CD14-positive monocyte (primary cell): ENCODE measurements around the gene TOLLIP. TPM values are rescaled to one million over a fixed set of nuclear protein-coding genes. Genes with fewer than 3 reads are reported as not detected.
A peak's percentile ranks its signal among the peaks of the same experiment; 100 is the strongest.

Source experiments
- DNase-seq, 3 donors: peaks; one replicate each; pipeline ENCODE4 v3.0.0-alpha.2; 2011 to 2022
- H2AFZ ChIP-seq: 2 replicates; pipeline ENCODE4 v1.6.0; 2012; ENCODE audit warnings: mild to moderate bottlenecking, low read depth, low read length, inconsistent platforms; ENCODE audit not compliant: insufficient read depth, poor library complexity, severe bottlenecking
- H3K27ac ChIP-seq, 2 donors: 1 replicate in 1 of 2; 2 replicates in 1 of 2; pipeline ENCODE4 v1.5.1; 2012 to 2013; ENCODE audit warnings: low read length in 2 of 2, control low read depth in 1 of 2, inconsistent platforms in 1 of 2, low read depth in 1 of 2, mild to moderate bottlenecking in 1 of 2
- H3K27me3 ChIP-seq, 2 donors: one replicate each; pipeline versions ENCODE4 v1.6.0 to v1.6.1; 2011 to 2013; ENCODE audit warnings: low read length in 2 of 2; ENCODE audit not compliant: control insufficient read depth in 2 of 2, insufficient read depth in 2 of 2
- H3K36me3 ChIP-seq, 2 donors: replicated peaks in 1 of 2; 1 replicate in 1 of 2; 2 replicates in 1 of 2; pipeline versions ENCODE4 v1.5.1 to v1.6.1; 2012 to 2013; ENCODE audit warnings: low read length in 2 of 2, control low read depth in 1 of 2, inconsistent platforms in 1 of 2, mild to moderate bottlenecking in 1 of 2; ENCODE audit not compliant: insufficient read depth in 2 of 2, control insufficient read depth in 1 of 2
- H3K4me1 ChIP-seq, 2 donors: 1 replicate in 1 of 2; 2 replicates in 1 of 2; pipeline versions ENCODE4 v1.5.1 to v1.6.1; 2012 to 2013; ENCODE audit warnings: low read length in 2 of 2, control low read depth in 1 of 2, inconsistent platforms in 1 of 2, mild to moderate bottlenecking in 1 of 2, moderate library complexity in 1 of 2; ENCODE audit not compliant: insufficient read depth in 2 of 2, control insufficient read depth in 1 of 2
- H3K4me2 ChIP-seq: replicated peaks from 2 replicates; pipeline ENCODE3; 2012; ENCODE audit warnings: low read length, moderate library complexity, mild to moderate bottlenecking; ENCODE audit not compliant: poor library complexity, severe bottlenecking; ENCODE audit errors: extremely low read depth
- H3K4me3 ChIP-seq, 3 experiments: fragments of 200-600 bp in 1 of 3; sonication (generic) in 1 of 3; replicated peaks in 1 of 3; 1 replicate in 2 of 3; 2 replicates in 1 of 3; pipeline ENCODE4 v1.5.1; 2011 to 2013; ENCODE audit warnings: low read length in 3 of 3, mild to moderate bottlenecking in 3 of 3, control low read depth in 2 of 3, low read depth in 2 of 3, inconsistent platforms in 1 of 3, moderate library complexity in 1 of 3
- H3K79me2 ChIP-seq: 2 replicates; pipeline ENCODE4 v1.6.0; 2012; ENCODE audit warnings: mild to moderate bottlenecking, control low read depth, inconsistent platforms, low read length, moderate library complexity; ENCODE audit not compliant: insufficient read depth
- H3K9ac ChIP-seq: 2 replicates; pipeline ENCODE4 v1.6.0; 2017; ENCODE audit warnings: low read length, mild to moderate bottlenecking; ENCODE audit not compliant: insufficient read depth, poor library complexity, severe bottlenecking
- H3K9me3 ChIP-seq, 2 donors: replicated peaks in 1 of 2; 1 replicate in 1 of 2; 2 replicates in 1 of 2; pipeline versions ENCODE4 v1.5.1 to v1.6.1; 2012 to 2013; ENCODE audit warnings: low read length in 2 of 2, control low read depth in 1 of 2; ENCODE audit not compliant: control insufficient read depth in 1 of 2, insufficient read depth in 1 of 2
- H4K20me1 ChIP-seq: 2 replicates; pipeline ENCODE4 v1.6.0; 2012; ENCODE audit warnings: mild to moderate bottlenecking, low read length, control low read depth, moderate library complexity; ENCODE audit not compliant: insufficient read depth
- H3K27ac Mint-ChIP-seq, 7 donors: one replicate each; pipeline ENCODE4 v1.8.0; 2020; ENCODE audit warnings: mild to moderate bottlenecking in 7 of 7, mixed read lengths in 7 of 7, moderate library complexity in 6 of 7, inconsistent platforms in 2 of 7
- H3K27me3 Mint-ChIP-seq, 3 donors: one replicate each; pipeline ENCODE4 v1.8.0; 2021 to 2022; ENCODE audit warnings: low read depth in 3 of 3, mild to moderate bottlenecking in 3 of 3, mixed read lengths in 3 of 3, moderate library complexity in 3 of 3, inconsistent platforms in 1 of 3
- H3K36me3 Mint-ChIP-seq, 2 donors: one replicate each; pipeline ENCODE4 v1.8.0; 2020; ENCODE audit warnings: mixed read lengths in 2 of 2, inconsistent platforms in 1 of 2, mild to moderate bottlenecking in 1 of 2
- H3K4me1 Mint-ChIP-seq: one replicate; pipeline ENCODE4 v1.8.0; 2020; ENCODE audit warnings: mild to moderate bottlenecking, mixed read lengths
- H3K4me3 Mint-ChIP-seq, 2 donors: one replicate each; pipeline ENCODE4 v1.8.0; 2020; ENCODE audit warnings: mild to moderate bottlenecking in 2 of 2, mixed read lengths in 2 of 2, moderate library complexity in 1 of 2
- H3K9me3 Mint-ChIP-seq, 7 donors: one replicate each; pipeline ENCODE4 v1.8.0; 2020 to 2022; ENCODE audit warnings: mixed read lengths in 7 of 7, mild to moderate bottlenecking in 6 of 7, moderate library complexity in 6 of 7, inconsistent platforms in 2 of 7
- CTCF ChIP-seq: fragments of 200-600 bp; IDR thresholded peaks from one replicate; pipeline ENCODE4 v1.8.0; 2022; ENCODE audit warnings: antibody characterized with exemption, mild to moderate bottlenecking
- WGBS: methylation state at CpG from one replicate; pipeline ENCODE4 v1.1.5; 2013; ENCODE audit warnings: missing lambda C conversion rate; ENCODE audit not compliant: insufficient coverage; 5-methylcytosine and 5-hydroxymethylcytosine counted together
- intact Hi-C, 2 donors: fragments of 100-400 bp; cut with micrococcal nuclease; formaldehyde crosslinking; loops; one replicate each; pipeline versions ENCODE4 v1.15.0 to v1.15.1; 2023
- polyA plus RNA-seq, 3 donors: library from polyadenylated mRNA; depleted of rRNA in 1 of 3; unstranded in 2 of 3; stranded (reverse) in 1 of 3; fragments of 300-500 nt in 2 of 3; fragments of >200 nt in 1 of 3; fragmentation: Illumina TruSeq in 2 of 3; gene quantifications; 1 replicate in 2 of 3; 2 replicates in 1 of 3; pipeline ENCODE4 v1.2.3, GENCODE V29; 2012 to 2021

Gene TOLLIP
- polyA plus RNA-seq, 3 donors, result 67.9 to 72.1 (median 71.7) TPM

- Histone ChIP-seq H3K4me2 (no peak overlapping the region), H2AFZ (no peak overlapping the region), H4K20me1 (peaks cover 100% of the 10 kb centered on the region), H3K9ac (no peak overlapping the region), H3K9me3 (no peaks in the 10 kb centered on the region), H3K27me3 (no peaks in the 10 kb centered on the region), H3K4me1 (peaks cover 47 to 75% of the 10 kb centered on the region in 2 donors), H3K79me2 (peaks cover 100% of the 10 kb centered on the region), H3K36me3 (peaks cover 13 to 35% of the 10 kb centered on the region in 2 donors), H3K27ac (no peak overlapping the region), H3K4me3 (no peak overlapping the region)
- Mint-ChIP-seq H3K4me3 (no peak overlapping the region), H3K27ac (peak overlapping the region in 5 of 7 donors; percentile 59 to 89 (median 74)), H3K9me3 (no peaks in the 10 kb centered on the region), H3K4me1 (peaks cover 81% of the 10 kb centered on the region), H3K36me3 (peaks cover 41 to 61% of the 10 kb centered on the region in 2 donors), H3K27me3 (no peaks in the 10 kb centered on the region)
- DNase-seq, result no peak
- WGBS, result 87% methylated on average over 8 of the region's 10 CpGs
- intact Hi-C loops, result loop anchor here in 1 of 2 donors (5.0 kb wide), 1 partner anchor 37 kb away; no protein-coding TSS in a partner anchor
- no peak for TF ChIP-seq CTCF
These were observed 5.5 kb downstream of the TOLLIP start for GRCh38 chr11:1303973-1304372.

GRCh38 chr11:1303126-1303821, 6.2 kb downstream of the TOLLIP start:
- peak overlapping the region in 6 of 7 donors; percentile 59 to 89 (median 76) for H3K27ac Mint-ChIP-seq
- H3K4me2 ChIP-seq, result no peak overlapping the region
- peak; percentile 41 for TF ChIP-seq CTCF
- H3K36me3 Mint-ChIP-seq, result peaks cover 40 to 63% of the 10 kb centered on the region in 2 donors
- no peak overlapping the region for H3K4me3 ChIP-seq
- peaks cover 85% of the 10 kb centered on the region for H3K4me1 Mint-ChIP-seq
- H3K9me3 ChIP-seq, result no peaks in the 10 kb centered on the region
- H2AFZ ChIP-seq, result no peak overlapping the region
- peaks cover 100% of the 10 kb centered on the region for H4K20me1 ChIP-seq
- H3K27me3 ChIP-seq, result no peaks in the 10 kb centered on the region
- WGBS, result 77% methylated on average over 24 of the region's 25 CpGs
- peak; percentile 55 to 64 (median 59) for DNase-seq
- no peaks in the 10 kb centered on the region for H3K27me3 Mint-ChIP-seq
- H3K9ac ChIP-seq, result no peak overlapping the region
- intact Hi-C loops, result loop anchor here in 1 of 2 donors (5.0 kb wide), 1 partner anchor 36 kb away; no protein-coding TSS in a partner anchor
- no peaks in the 10 kb centered on the region for H3K9me3 Mint-ChIP-seq
- peaks cover 100% of the 10 kb centered on the region for H3K79me2 ChIP-seq
- H3K4me1 ChIP-seq, result peaks cover 45 to 75% of the 10 kb centered on the region in 2 donors
- H3K36me3 ChIP-seq, result peaks cover 15 to 36% of the 10 kb centered on the region in 2 donors
- no peak overlapping the region for H3K4me3 Mint-ChIP-seq
- H3K27ac ChIP-seq, result peak overlapping the region in 1 of 2 donors; percentile 42
